ENCODE data around the gene TNFRSF12A.

TNFRSF12A gene

GRCh38 chr16:3010510-3010909, 9.7 kb upstream of the TNFRSF12A start:
- no peak for DNase-seq
- no peak overlapping the region for H3K27ac Mint-ChIP-seq
- H3K27me3 Mint-ChIP-seq (ENCODE audit: low read depth, poor library complexity), result peaks cover 64% of the 10 kb centered on the region
- no peaks in the 10 kb centered on the region for H3K36me3 Mint-ChIP-seq (ENCODE audit: low read depth)
- no peaks in the 10 kb centered on the region for H3K9me3 Mint-ChIP-seq
- H3K4me1 Mint-ChIP-seq, result peaks cover 54% of the 10 kb centered on the region
- no peak for TF ChIP-seq CTCF (IDR thresholded peaks at IDR 0.05)
- H3K4me3 Mint-ChIP-seq, result no peak overlapping the region

GRCh38 chr16:3012246-3012645, 7.9 kb upstream of the TNFRSF12A start:
- no peaks in the 10 kb centered on the region for H3K36me3 Mint-ChIP-seq (ENCODE audit: low read depth)
- peaks cover 52% of the 10 kb centered on the region for H3K27me3 Mint-ChIP-seq (ENCODE audit: low read depth, poor library complexity)
- DNase-seq, result peak; percentile 59
- H3K4me1 Mint-ChIP-seq, result peaks cover 48% of the 10 kb centered on the region
- H3K4me3 Mint-ChIP-seq, result peak overlapping the region; percentile 68
- H3K9me3 Mint-ChIP-seq, result no peaks in the 10 kb centered on the region
- no peak for TF ChIP-seq CTCF (IDR thresholded peaks at IDR 0.05)
- H3K27ac Mint-ChIP-seq, result no peak overlapping the region

GRCh38 chr16:3012828-3013420, 7.2 kb upstream of the TNFRSF12A start, which contains the start of gene CLDN9:
CLDN9 (plus strand) TSS chr16:3012923; CDS start chr16:3013363, 440 bp downstream.
- TF ChIP-seq CTCF (IDR thresholded peaks at IDR 0.05), result no peak
- DNase-seq, result no peak
- Mint-ChIP-seq H3K36me3 (ENCODE audit: low read depth) (no peaks in the 10 kb centered on the region), H3K4me3 (peak within 1 kb of the TSS; percentile 68), H3K27ac (no peak within 1 kb of the TSS), H3K27me3 (ENCODE audit: low read depth, poor library complexity) (peaks cover 49% of the 10 kb centered on the region), H3K4me1 (peaks cover 44% of the 10 kb centered on the region), H3K9me3 (no peaks in the 10 kb centered on the region)

- H3K27ac Mint-ChIP-seq, result no peak overlapping the region
- peaks cover 43% of the 10 kb centered on the region for H3K27me3 Mint-ChIP-seq (ENCODE audit: low read depth, poor library complexity)
- H3K4me1 Mint-ChIP-seq, result peaks cover 44% of the 10 kb centered on the region
- TF ChIP-seq CTCF (IDR thresholded peaks at IDR 0.05), result no peak
- H3K36me3 Mint-ChIP-seq (ENCODE audit: low read depth), result no peaks in the 10 kb centered on the region
- H3K4me3 Mint-ChIP-seq, result no peak overlapping the region
- no peaks in the 10 kb centered on the region for H3K9me3 Mint-ChIP-seq
- no peak for DNase-seq
These were observed 6.6 kb upstream of the TNFRSF12A start for GRCh38 chr16:3013491-3013951.

GRCh38 chr16:3013998-3014690, 6.0 kb upstream of the TNFRSF12A start:
- no peak for TF ChIP-seq CTCF (IDR thresholded peaks at IDR 0.05)
- H3K4me3 Mint-ChIP-seq, result no peak overlapping the region
- H3K27me3 Mint-ChIP-seq (ENCODE audit: low read depth, poor library complexity), result peaks cover 43% of the 10 kb centered on the region
- DNase-seq, result no peak
- no peaks in the 10 kb centered on the region for H3K9me3 Mint-ChIP-seq
- H3K27ac Mint-ChIP-seq, result no peak overlapping the region
- no peaks in the 10 kb centered on the region for H3K36me3 Mint-ChIP-seq (ENCODE audit: low read depth)
- H3K4me1 Mint-ChIP-seq, result peaks cover 40% of the 10 kb centered on the region
